ENCODE measurements around the gene MPIG6B.

MPIG6B gene, protein sequence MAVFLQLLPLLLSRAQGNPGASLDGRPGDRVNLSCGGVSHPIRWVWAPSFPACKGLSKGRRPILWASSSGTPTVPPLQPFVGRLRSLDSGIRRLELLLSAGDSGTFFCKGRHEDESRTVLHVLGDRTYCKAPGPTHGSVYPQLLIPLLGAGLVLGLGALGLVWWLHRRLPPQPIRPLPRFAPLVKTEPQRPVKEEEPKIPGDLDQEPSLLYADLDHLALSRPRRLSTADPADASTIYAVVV

GRCh38 chr6:31723245-31723979 is at the start of gene MPIG6B:
Gene MPIG6B (plus strand): TSS chr6:31723373. CDS start chr6:31723384, 11 bp downstream.
- no peak within 1 kb of the TSS for H3K27ac ChIP-seq
- H3K4me3 ChIP-seq (ENCODE audit: low read depth, low read length), result no peak within 1 kb of the TSS
- TF ChIP-seq CTCF (IDR thresholded peaks at IDR 0.05; ENCODE audit: low read depth, low read length, missing control alignments), result no peak
- no peaks in the 10 kb centered on the region for H3K27me3 ChIP-seq (replicated peaks)
- in situ Hi-C loops (cut with HindIII; ENCODE audit: low pct_ligation_motif_present, low sequenced_read_pairs), result no loop called here
- H3K36me3 ChIP-seq (replicated peaks), result peaks cover 17% of the 10 kb centered on the region
- no peak for DNase-seq

GRCh38 chr6:31676322-31676903 is 46.8 kb upstream of the MPIG6B start:
- in situ Hi-C loops (cut with HindIII; ENCODE audit: low pct_ligation_motif_present, low sequenced_read_pairs), result no loop called here

DNA sequence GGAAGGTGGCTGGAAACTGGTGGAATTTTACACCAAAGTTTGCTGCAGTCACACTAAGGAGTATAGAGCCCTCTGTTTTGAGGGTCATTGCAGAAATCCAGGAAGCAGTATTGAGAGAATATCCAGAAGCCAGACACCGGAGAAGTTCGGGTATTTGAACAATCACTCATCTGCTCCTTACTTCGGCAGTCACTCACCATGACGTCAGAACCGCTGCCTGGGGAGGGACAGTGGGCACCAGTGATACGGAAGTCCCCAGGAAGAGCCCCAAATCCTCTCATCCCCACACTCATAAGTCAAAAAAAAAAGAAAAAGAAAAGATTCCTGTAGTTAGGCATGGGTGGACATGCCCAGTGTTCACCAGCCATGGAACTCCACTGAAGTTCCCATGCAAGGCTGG is 46.3 kb upstream of the MPIG6B start:
- H3K27me3 ChIP-seq (replicated peaks), result no peaks in the 10 kb centered on the region
- in situ Hi-C loops (cut with HindIII; ENCODE audit: low pct_ligation_motif_present, low sequenced_read_pairs), result no loop called here
- H3K4me3 ChIP-seq (ENCODE audit: low read depth, low read length), result no peak overlapping the region
- TF ChIP-seq CTCF (IDR thresholded peaks at IDR 0.05; ENCODE audit: low read depth, low read length, missing control alignments), result no peak
- no peak overlapping the region for H3K27ac ChIP-seq
- H3K36me3 ChIP-seq (replicated peaks), result peaks cover 16% of the 10 kb centered on the region
- no peak for DNase-seq

More at GRCh38 chr6:31676322-31676903, 46.8 kb upstream of the MPIG6B start:
- H3K36me3 ChIP-seq (replicated peaks), result peaks cover 20% of the 10 kb centered on the region
- H3K4me3 ChIP-seq (ENCODE audit: low read depth, low read length), result no peak overlapping the region
- no peaks in the 10 kb centered on the region for H3K27me3 ChIP-seq (replicated peaks)
- DNase-seq, result no peak
- H3K27ac ChIP-seq, result no peak overlapping the region
- no peak for TF ChIP-seq CTCF (IDR thresholded peaks at IDR 0.05; ENCODE audit: low read depth, low read length, missing control alignments)

- Histone ChIP-seq H3K27ac (no peak overlapping the region), H3K27me3 (replicated peaks) (no peaks in the 10 kb centered on the region), H3K36me3 (replicated peaks) (peaks cover 5% of the 10 kb centered on the region), H3K4me3 (ENCODE audit: low read depth, low read length) (no peak overlapping the region)
- no peak for TF ChIP-seq CTCF (IDR thresholded peaks at IDR 0.05; ENCODE audit: low read depth, low read length, missing control alignments)
- DNase-seq, result no peak
- in situ Hi-C loops (cut with HindIII; ENCODE audit: low pct_ligation_motif_present, low sequenced_read_pairs), result no loop called here
Observed at GRCh38 chr6:31677955-31678354, 45.2 kb upstream of the MPIG6B start.

- DNase-seq, result peak; percentile 82
- no peaks in the 10 kb centered on the region for H3K36me3 ChIP-seq (replicated peaks)
- in situ Hi-C loops (cut with HindIII; ENCODE audit: low pct_ligation_motif_present, low sequenced_read_pairs), result no loop called here
- H3K27ac ChIP-seq, result peak within 1 kb of the TSS; percentile 30
- no peaks in the 10 kb centered on the region for H3K27me3 ChIP-seq (replicated peaks)
- H3K4me3 ChIP-seq (ENCODE audit: low read depth, low read length), result peak within 1 kb of the TSS; percentile 61
- peak; percentile 85 for TF ChIP-seq CTCF (IDR thresholded peaks at IDR 0.05; ENCODE audit: low read depth, low read length, missing control alignments)
Observed at GRCh38 chr6:31680226-31681134, 42.7 kb upstream of the MPIG6B start, which contains the start of gene LY6G5C. Gene LY6G5C (minus strand): TSS chr6:31681067. CDS start chr6:31680373, 694 bp downstream.

All from brain microvascular endothelial cell (primary cell).